HG03196 (cell line): ENCODE results near the gene DNAI7.
A peak's percentile ranks its signal among the peaks of the same experiment; 100 is the strongest.

ENCODE experiments used
- ATAC-seq: cut with Tn5 transposase; IDR thresholded peaks from one replicate; pipeline ENCODE4 v1.9.1; 2021; ENCODE audit not compliant: unreplicated experiment

The DNAI7 gene

GRCh38 chr12:25106818-25107217, 88.1 kb downstream of the DNAI7 start:
- ATAC-seq: no peak

- ATAC-seq: no peak
Observed at GRCh38 chr12:25102402-25102801, 92.6 kb downstream of the DNAI7 start.

- no peak for ATAC-seq
Observed at GRCh38 chr12:25101092-25101445, 93.9 kb downstream of the DNAI7 start.

GRCh38 chr12:25100194-25101091, 94.5 kb downstream of the DNAI7 start:
- ATAC-seq: no peak

GRCh38 chr12:25099010-25099409, 96.0 kb downstream of the DNAI7 start:
- no peak for ATAC-seq

GRCh38 chr12:25089738-25090137, 105.2 kb downstream of the DNAI7 start:
- ATAC-seq: no peak

- no peak for ATAC-seq
Observed at GRCh38 chr12:25087596-25087995, 107.4 kb downstream of the DNAI7 start.

GRCh38 chr12:25084816-25085215, 110.1 kb downstream of the DNAI7 start:
- no peak for ATAC-seq

- no peak for ATAC-seq
Observed at GRCh38 chr12:25083211-25083610, 111.7 kb downstream of the DNAI7 start.

GRCh38 chr12:25082628-25083027, 112.3 kb downstream of the DNAI7 start:
- no peak for ATAC-seq

GRCh38 chr12:25079393-25079792, 115.6 kb downstream of the DNAI7 start:
- ATAC-seq: no peak

GRCh38 chr12:25074954-25075353, 120.0 kb downstream of the DNAI7 start:
- ATAC-seq: no peak

GRCh38 chr12:25074113-25074512, 120.8 kb downstream of the DNAI7 start:
- ATAC-seq: no peak

GRCh38 chr12:25072906-25073650, 121.9 kb downstream of the DNAI7 start:
- no peak for ATAC-seq

- no peak for ATAC-seq
Observed at GRCh38 chr12:25071366-25071765, 123.6 kb downstream of the DNAI7 start.

GRCh38 chr12:25069224-25069623, 125.7 kb downstream of the DNAI7 start:
- ATAC-seq: no peak

GRCh38 chr12:25065035-25065434, 129.9 kb downstream of the DNAI7 start:
- no peak for ATAC-seq

- ATAC-seq: no peak
Observed at GRCh38 chr12:25063873-25064628, 130.9 kb downstream of the DNAI7 start.

GRCh38 chr12:25058658-25059058, 136.3 kb downstream of the DNAI7 start:
- ATAC-seq: peak; percentile 39
